HEK293 (cell line): Measurements from ENCODE around the gene AFDN.

Experiments used
- GFI1B ChIP-seq: fragments of 450-650 bp; formaldehyde crosslinking; IDR thresholded peaks from 2 replicates; pipeline ENCODE4 v1.5.1; 2016; ENCODE audit warnings: missing biosample characterization, missing genetic modification characterization
- RBAK ChIP-seq: fragments of 450-650 bp; formaldehyde crosslinking; IDR thresholded peaks from 2 replicates; pipeline ENCODE4 v1.5.1; 2016; ENCODE audit warnings: missing biosample characterization, missing genetic modification characterization
- SALL2 ChIP-seq: fragments of 450-650 bp; formaldehyde crosslinking; IDR thresholded peaks from 2 replicates; pipeline ENCODE4 v1.5.0; 2017; ENCODE audit warnings: missing biosample characterization, mild to moderate bottlenecking, missing genetic modification characterization, borderline replicate concordance
- SP2 ChIP-seq: fragments of 450-650 bp; formaldehyde crosslinking; IDR thresholded peaks from 2 replicates; pipeline ENCODE4 v1.5.1; 2016; ENCODE audit warnings: missing biosample characterization, missing genetic modification characterization
- TCF7L2 ChIP-seq: IDR thresholded peaks from 2 replicates; pipeline ENCODE4 v1.6.1; 2011; ENCODE audit warnings: low read depth, mild to moderate bottlenecking, inconsistent platforms, low read length, moderate library complexity, borderline replicate concordance
- ZBTB20 ChIP-seq: fragments of 450-650 bp; formaldehyde crosslinking; IDR thresholded peaks from 2 replicates; pipeline ENCODE4 v1.5.1; 2016; ENCODE audit warnings: missing biosample characterization, missing genetic modification characterization
- ZBTB21 ChIP-seq: fragments of 450-650 bp; formaldehyde crosslinking; IDR thresholded peaks from 2 replicates; pipeline ENCODE4 v1.5.1; 2017; ENCODE audit warnings: missing biosample characterization, missing genetic modification characterization
- ZFP3 ChIP-seq: fragments of 450-650 bp; formaldehyde crosslinking; IDR thresholded peaks from 2 replicates; pipeline ENCODE4 v1.5.1; 2016; ENCODE audit warnings: low read depth, missing biosample characterization, missing genetic modification characterization
- ZFP41 ChIP-seq: fragments of 450-650 bp; formaldehyde crosslinking; IDR thresholded peaks from 2 replicates; pipeline ENCODE4 v1.5.1; 2016; ENCODE audit warnings: missing biosample characterization, missing genetic modification characterization, borderline replicate concordance
- ZNF155 ChIP-seq: fragments of 450-650 bp; formaldehyde crosslinking; IDR thresholded peaks from 2 replicates; pipeline ENCODE4 v1.5.1; 2016; ENCODE audit warnings: missing biosample characterization, missing genetic modification characterization
- ZNF26 ChIP-seq: fragments of 450-650 bp; formaldehyde crosslinking; IDR thresholded peaks from 2 replicates; pipeline ENCODE4 v1.5.1; 2016; ENCODE audit warnings: missing biosample characterization, missing genetic modification characterization
- ZNF426 ChIP-seq: fragments of 450-650 bp; formaldehyde crosslinking; IDR thresholded peaks from 2 replicates; pipeline ENCODE4 v1.5.1; 2017; ENCODE audit warnings: missing biosample characterization, missing genetic modification characterization, mild to moderate bottlenecking, inconsistent platforms, moderate library complexity
- ZNF521 ChIP-seq: fragments of 450-650 bp; formaldehyde crosslinking; IDR thresholded peaks from 2 replicates; pipeline ENCODE4 v1.5.1; 2017; ENCODE audit warnings: missing biosample characterization, mild to moderate bottlenecking, missing genetic modification characterization
- ZNF561 ChIP-seq: fragments of 450-650 bp; IDR thresholded peaks from 2 replicates; pipeline ENCODE4 v1.5.1; 2018; ENCODE audit warnings: missing biosample characterization, missing genetic modification characterization, borderline replicate concordance
- ZNF623 ChIP-seq: fragments of 450-650 bp; formaldehyde crosslinking; IDR thresholded peaks from 2 replicates; pipeline ENCODE4 v1.5.1; 2016; ENCODE audit warnings: missing biosample characterization, missing genetic modification characterization
- ZNF664 ChIP-seq: fragments of 450-650 bp; formaldehyde crosslinking; IDR thresholded peaks from 2 replicates; pipeline ENCODE4 v1.5.1; 2016; ENCODE audit warnings: missing biosample characterization, missing genetic modification characterization
- ZNF707 ChIP-seq: fragments of 450-650 bp; formaldehyde crosslinking; IDR thresholded peaks from 2 replicates; pipeline ENCODE4 v1.5.1; 2016; ENCODE audit warnings: missing biosample characterization, missing genetic modification characterization
- ZNF747 ChIP-seq: fragments of 450-650 bp; formaldehyde crosslinking; IDR thresholded peaks from 2 replicates; pipeline ENCODE4 v1.5.1; 2016; ENCODE audit warnings: missing biosample characterization, missing genetic modification characterization
- ZNF785 ChIP-seq: fragments of 450-650 bp; formaldehyde crosslinking; IDR thresholded peaks from 2 replicates; pipeline ENCODE4 v1.5.1; 2016; ENCODE audit warnings: missing biosample characterization, missing genetic modification characterization
- ZNF830 ChIP-seq: fragments of 450-650 bp; IDR thresholded peaks from 2 replicates; pipeline ENCODE4 v1.5.0; 2018; ENCODE audit warnings: missing biosample characterization, missing genetic modification characterization, low read depth, mild to moderate bottlenecking, moderate library complexity
- TF ChIP-seq, protein P1 (sequence below): fragments of 450-650 bp; formaldehyde crosslinking; conservative IDR thresholded peaks from 2 replicates; pipeline ENCODE4 v1.5.1; 2016; ENCODE audit warnings: low read depth, missing biosample characterization, missing genetic modification characterization
- TF ChIP-seq, protein P2 (sequence below): fragments of 450-650 bp; formaldehyde crosslinking; IDR thresholded peaks from 2 replicates; pipeline ENCODE4 v1.5.1; 2017; ENCODE audit warnings: missing biosample characterization, missing genetic modification characterization
- TF ChIP-seq, protein P3 (sequence below): fragments of 450-650 bp; formaldehyde crosslinking; IDR thresholded peaks from 2 replicates; pipeline ENCODE4 v1.5.1; 2016; ENCODE audit warnings: missing biosample characterization, missing genetic modification characterization, borderline replicate concordance
- TF ChIP-seq, protein P4 (sequence below): fragments of 450-650 bp; formaldehyde crosslinking; IDR thresholded peaks from 2 replicates; pipeline ENCODE4 v1.5.0; 2017; ENCODE audit warnings: missing biosample characterization, missing genetic modification characterization, borderline replicate concordance

The AFDN gene

DNA sequence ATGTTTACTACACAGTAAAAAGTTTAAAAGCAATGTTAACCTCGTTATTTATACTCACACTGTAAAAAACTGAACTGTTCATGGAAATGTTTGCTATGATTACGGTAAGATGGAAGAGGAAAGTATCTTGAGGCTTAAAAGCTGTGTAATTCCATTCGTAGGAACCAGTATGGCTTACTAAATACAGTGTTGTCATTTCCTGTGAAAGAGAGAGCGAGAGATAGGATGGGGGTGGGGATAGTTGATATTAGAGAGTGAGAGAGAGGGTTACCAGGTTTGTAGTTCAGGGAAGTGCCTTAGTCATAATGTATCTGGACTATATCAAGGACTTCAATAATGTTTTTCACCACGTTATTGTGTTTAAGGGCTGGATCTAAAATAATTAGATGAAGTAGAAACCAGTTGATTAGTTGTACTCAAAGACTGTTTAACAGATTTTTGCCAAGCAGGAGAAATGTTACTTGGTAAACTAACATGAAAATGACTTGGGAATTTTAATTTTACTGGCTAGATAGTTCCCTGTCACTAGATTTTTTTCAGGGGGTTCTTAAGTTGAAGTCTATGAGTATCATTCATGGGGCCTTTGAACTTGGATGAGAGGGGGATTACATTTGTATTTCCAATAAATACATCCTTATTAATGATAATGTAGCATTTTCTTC is 30.4 kb downstream of the AFDN start (continued):
- TF ChIP-seq, protein P1, sequence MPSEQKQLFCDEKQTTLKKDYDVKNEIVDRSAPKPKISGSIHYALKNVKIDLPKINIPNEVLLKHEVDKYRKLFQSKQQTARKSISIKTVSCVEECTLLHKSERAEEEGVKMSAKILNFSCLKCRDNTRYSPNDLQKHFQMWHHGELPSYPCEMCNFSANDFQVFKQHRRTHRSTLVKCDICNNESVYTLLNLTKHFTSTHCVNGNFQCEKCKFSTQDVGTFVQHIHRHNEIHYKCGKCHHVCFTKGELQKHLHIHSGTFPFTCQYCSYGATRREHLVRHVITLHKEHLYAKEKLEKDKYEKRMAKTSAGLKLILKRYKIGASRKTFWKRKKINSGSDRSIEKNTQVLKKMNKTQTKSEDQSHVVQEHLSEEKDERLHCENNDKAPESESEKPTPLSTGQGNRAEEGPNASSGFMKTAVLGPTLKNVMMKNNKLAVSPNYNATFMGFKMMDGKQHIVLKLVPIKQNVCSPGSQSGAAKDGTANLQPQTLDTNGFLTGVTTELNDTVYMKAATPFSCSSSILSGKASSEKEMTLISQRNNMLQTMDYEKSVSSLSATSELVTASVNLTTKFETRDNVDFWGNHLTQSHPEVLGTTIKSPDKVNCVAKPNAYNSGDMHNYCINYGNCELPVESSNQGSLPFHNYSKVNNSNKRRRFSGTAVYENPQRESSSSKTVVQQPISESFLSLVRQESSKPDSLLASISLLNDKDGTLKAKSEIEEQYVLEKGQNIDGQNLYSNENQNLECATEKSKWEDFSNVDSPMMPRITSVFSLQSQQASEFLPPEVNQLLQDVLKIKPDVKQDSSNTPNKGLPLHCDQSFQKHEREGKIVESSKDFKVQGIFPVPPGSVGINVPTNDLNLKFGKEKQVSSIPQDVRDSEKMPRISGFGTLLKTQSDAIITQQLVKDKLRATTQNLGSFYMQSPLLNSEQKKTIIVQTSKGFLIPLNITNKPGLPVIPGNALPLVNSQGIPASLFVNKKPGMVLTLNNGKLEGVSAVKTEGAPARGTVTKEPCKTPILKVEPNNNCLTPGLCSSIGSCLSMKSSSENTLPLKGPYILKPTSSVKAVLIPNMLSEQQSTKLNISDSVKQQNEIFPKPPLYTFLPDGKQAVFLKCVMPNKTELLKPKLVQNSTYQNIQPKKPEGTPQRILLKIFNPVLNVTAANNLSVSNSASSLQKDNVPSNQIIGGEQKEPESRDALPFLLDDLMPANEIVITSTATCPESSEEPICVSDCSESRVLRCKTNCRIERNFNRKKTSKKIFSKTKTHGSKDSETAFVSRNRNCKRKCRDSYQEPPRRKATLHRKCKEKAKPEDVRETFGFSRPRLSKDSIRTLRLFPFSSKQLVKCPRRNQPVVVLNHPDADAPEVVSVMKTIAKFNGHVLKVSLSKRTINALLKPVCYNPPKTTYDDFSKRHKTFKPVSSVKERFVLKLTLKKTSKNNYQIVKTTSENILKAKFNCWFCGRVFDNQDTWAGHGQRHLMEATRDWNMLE (tag by site-specific recombination) = 0 out of 2 replicates have a peak, but pooled peaks have one; percentile 31
- TF ChIP-seq, protein P2, sequence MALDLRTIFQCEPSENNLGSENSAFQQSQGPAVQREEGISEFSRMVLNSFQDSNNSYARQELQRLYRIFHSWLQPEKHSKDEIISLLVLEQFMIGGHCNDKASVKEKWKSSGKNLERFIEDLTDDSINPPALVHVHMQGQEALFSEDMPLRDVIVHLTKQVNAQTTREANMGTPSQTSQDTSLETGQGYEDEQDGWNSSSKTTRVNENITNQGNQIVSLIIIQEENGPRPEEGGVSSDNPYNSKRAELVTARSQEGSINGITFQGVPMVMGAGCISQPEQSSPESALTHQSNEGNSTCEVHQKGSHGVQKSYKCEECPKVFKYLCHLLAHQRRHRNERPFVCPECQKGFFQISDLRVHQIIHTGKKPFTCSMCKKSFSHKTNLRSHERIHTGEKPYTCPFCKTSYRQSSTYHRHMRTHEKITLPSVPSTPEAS = no peak
- no peak for TF ChIP-seq ZNF426 (tag by site-specific recombination)
- TF ChIP-seq ZNF521 (tag by site-specific recombination) = no peak
- TF ChIP-seq ZNF26 (tag by site-specific recombination) = no peak
- no peak for TF ChIP-seq ZNF747 (tag by site-specific recombination)
- TF ChIP-seq ZNF623 (tag by site-specific recombination) = no peak
- TF ChIP-seq ZNF155 (tag by site-specific recombination) = no peak
- TF ChIP-seq ZNF785 (tag by site-specific recombination) = no peak
- no peak for TF ChIP-seq ZFP41 (tag by site-specific recombination)
- TF ChIP-seq TCF7L2 = no peak
- no peak for TF ChIP-seq ZNF830 (tag by site-specific recombination)
- no peak for TF ChIP-seq ZFP3 (tag by site-specific recombination)
- no peak for TF ChIP-seq SALL2 (tag by site-specific recombination)
- no peak for TF ChIP-seq RBAK (tag by site-specific recombination)
- no peak for TF ChIP-seq SP2 (tag by site-specific recombination)
- peak; percentile 93 for TF ChIP-seq ZBTB20
- no peak for TF ChIP-seq ZNF664 (tag by site-specific recombination)
- TF ChIP-seq, protein P3, sequence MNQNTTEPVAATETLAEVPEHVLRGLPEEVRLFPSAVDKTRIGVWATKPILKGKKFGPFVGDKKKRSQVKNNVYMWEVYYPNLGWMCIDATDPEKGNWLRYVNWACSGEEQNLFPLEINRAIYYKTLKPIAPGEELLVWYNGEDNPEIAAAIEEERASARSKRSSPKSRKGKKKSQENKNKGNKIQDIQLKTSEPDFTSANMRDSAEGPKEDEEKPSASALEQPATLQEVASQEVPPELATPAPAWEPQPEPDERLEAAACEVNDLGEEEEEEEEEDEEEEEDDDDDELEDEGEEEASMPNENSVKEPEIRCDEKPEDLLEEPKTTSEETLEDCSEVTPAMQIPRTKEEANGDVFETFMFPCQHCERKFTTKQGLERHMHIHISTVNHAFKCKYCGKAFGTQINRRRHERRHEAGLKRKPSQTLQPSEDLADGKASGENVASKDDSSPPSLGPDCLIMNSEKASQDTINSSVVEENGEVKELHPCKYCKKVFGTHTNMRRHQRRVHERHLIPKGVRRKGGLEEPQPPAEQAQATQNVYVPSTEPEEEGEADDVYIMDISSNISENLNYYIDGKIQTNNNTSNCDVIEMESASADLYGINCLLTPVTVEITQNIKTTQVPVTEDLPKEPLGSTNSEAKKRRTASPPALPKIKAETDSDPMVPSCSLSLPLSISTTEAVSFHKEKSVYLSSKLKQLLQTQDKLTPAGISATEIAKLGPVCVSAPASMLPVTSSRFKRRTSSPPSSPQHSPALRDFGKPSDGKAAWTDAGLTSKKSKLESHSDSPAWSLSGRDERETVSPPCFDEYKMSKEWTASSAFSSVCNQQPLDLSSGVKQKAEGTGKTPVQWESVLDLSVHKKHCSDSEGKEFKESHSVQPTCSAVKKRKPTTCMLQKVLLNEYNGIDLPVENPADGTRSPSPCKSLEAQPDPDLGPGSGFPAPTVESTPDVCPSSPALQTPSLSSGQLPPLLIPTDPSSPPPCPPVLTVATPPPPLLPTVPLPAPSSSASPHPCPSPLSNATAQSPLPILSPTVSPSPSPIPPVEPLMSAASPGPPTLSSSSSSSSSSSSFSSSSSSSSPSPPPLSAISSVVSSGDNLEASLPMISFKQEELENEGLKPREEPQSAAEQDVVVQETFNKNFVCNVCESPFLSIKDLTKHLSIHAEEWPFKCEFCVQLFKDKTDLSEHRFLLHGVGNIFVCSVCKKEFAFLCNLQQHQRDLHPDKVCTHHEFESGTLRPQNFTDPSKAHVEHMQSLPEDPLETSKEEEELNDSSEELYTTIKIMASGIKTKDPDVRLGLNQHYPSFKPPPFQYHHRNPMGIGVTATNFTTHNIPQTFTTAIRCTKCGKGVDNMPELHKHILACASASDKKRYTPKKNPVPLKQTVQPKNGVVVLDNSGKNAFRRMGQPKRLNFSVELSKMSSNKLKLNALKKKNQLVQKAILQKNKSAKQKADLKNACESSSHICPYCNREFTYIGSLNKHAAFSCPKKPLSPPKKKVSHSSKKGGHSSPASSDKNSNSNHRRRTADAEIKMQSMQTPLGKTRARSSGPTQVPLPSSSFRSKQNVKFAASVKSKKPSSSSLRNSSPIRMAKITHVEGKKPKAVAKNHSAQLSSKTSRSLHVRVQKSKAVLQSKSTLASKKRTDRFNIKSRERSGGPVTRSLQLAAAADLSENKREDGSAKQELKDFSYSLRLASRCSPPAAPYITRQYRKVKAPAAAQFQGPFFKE (tag by site-specific recombination) = no peak
- no peak for TF ChIP-seq ZNF707
- TF ChIP-seq, protein P4, sequence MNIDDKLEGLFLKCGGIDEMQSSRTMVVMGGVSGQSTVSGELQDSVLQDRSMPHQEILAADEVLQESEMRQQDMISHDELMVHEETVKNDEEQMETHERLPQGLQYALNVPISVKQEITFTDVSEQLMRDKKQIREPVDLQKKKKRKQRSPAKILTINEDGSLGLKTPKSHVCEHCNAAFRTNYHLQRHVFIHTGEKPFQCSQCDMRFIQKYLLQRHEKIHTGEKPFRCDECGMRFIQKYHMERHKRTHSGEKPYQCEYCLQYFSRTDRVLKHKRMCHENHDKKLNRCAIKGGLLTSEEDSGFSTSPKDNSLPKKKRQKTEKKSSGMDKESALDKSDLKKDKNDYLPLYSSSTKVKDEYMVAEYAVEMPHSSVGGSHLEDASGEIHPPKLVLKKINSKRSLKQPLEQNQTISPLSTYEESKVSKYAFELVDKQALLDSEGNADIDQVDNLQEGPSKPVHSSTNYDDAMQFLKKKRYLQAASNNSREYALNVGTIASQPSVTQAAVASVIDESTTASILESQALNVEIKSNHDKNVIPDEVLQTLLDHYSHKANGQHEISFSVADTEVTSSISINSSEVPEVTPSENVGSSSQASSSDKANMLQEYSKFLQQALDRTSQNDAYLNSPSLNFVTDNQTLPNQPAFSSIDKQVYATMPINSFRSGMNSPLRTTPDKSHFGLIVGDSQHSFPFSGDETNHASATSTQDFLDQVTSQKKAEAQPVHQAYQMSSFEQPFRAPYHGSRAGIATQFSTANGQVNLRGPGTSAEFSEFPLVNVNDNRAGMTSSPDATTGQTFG (tag by site-specific recombination) = no peak
- TF ChIP-seq GFI1B (tag by site-specific recombination) = no peak
- TF ChIP-seq ZBTB21 (tag by site-specific recombination) = no peak
- TF ChIP-seq ZNF561 (tag by site-specific recombination) = no peak
